Stomach (tissue), 9 donors: ENCODE measurements around the gene C1orf159. TPM values are rescaled to one million over a fixed set of nuclear protein-coding genes. Genes with fewer than 3 reads are reported as not detected.

Source experiments
- DNase-seq, 2 donors: peaks; one replicate each; pipeline versions ENCODE4 v3.0.0 to v3.0.0-alpha.2; 2013 to 2019
- H3K27ac ChIP-seq, 5 donors: fragments of 200-600 bp in 4 of 5; sonication (generic) in 4 of 5; one replicate each; pipeline ENCODE4 v1.5.1; 2013 to 2019; ENCODE audit warnings: mild to moderate bottlenecking in 1 of 5, moderate library complexity in 1 of 5
- H3K27me3 ChIP-seq, 3 donors: fragments of 200-600 bp; sonication (generic); one replicate each; pipeline ENCODE4 v1.5.1; 2017 to 2019; ENCODE audit warnings: mixed run types in 1 of 3
- H3K36me3 ChIP-seq, 4 donors: fragments of 200-600 bp; sonication (generic); 1 replicate in 3 of 4; 2 replicates in 1 of 4; pipeline ENCODE4 v1.5.1; 2016 to 2019
- H3K4me1 ChIP-seq, 4 donors: fragments of 200-600 bp; sonication (generic); one replicate each; pipeline ENCODE4 v1.5.1; 2016 to 2019
- H3K4me3 ChIP-seq, 4 donors: fragments of 200-600 bp; sonication (generic) in 3 of 4; one replicate each; pipeline ENCODE4 v1.5.1; 2016 to 2019; ENCODE audit warnings: mild to moderate bottlenecking in 1 of 4
- H3K9me3 ChIP-seq, 4 donors: fragments of 200-600 bp; sonication (generic); one replicate each; pipeline ENCODE4 v1.5.1; 2016 to 2019
- EP300 ChIP-seq: sonication (generic); formaldehyde crosslinking; IDR thresholded peaks from one replicate; pipeline ENCODE4 v1.6.1; 2017; ENCODE audit warnings: antibody characterized with exemption
- POLR2A ChIP-seq, 4 donors: fragments of 450-650 bp; IDR thresholded peaks; one replicate each; pipeline ENCODE4 v1.6.1; 2016; ENCODE audit warnings: antibody characterized with exemption in 4 of 4, control low read depth in 2 of 4, mild to moderate bottlenecking in 1 of 4, moderate library complexity in 1 of 4
- POLR2AphosphoS5 ChIP-seq, 3 donors: sonication (generic); formaldehyde crosslinking; IDR thresholded peaks; one replicate each; pipeline ENCODE4 v1.6.1; 2016; ENCODE audit warnings: antibody characterized with exemption in 3 of 3
- WGBS, 5 donors: extraction: QIAGEN DNeasy Blood & Tissue Kit in 3 of 5; methylation state at CpG; one replicate each; pipeline versions ENCODE4 v1.1.5 to v1.1.7; 2013 to 2018; 5-methylcytosine and 5-hydroxymethylcytosine counted together
- intact Hi-C: fragments of 100-400 bp; cut with DNase I; formaldehyde crosslinking; loops from one replicate; pipeline ENCODE4 v1.15.1; 2023; ENCODE audit warnings: low total_unique reads
- polyA plus RNA-seq, 3 donors: library from polyadenylated mRNA; stranded (reverse); fragments of 200-250 nt; gene quantifications; one replicate each; pipeline ENCODE4 v1.2.3, GENCODE V29; 2013
- total RNA-seq, 5 donors: library from RNA; depleted of rRNA; stranded (reverse); fragments of >200 nt; gene quantifications; one replicate each; pipeline versions ENCODE4 v1.1.0 to v1.2.3, GENCODE V29; 2014 to 2016
- TF ChIP-seq, protein P1 (sequence below), 7 experiments: fragments of 450-650 bp in 4 of 7; fragments of 200-600 bp in 3 of 7; sonication (generic) in 3 of 7; IDR thresholded peaks; one replicate each; pipeline ENCODE4 v1.5.1; 2016 to 2019; ENCODE audit warnings: antibody characterized with exemption in 7 of 7, control low read depth in 2 of 7, mild to moderate bottlenecking in 1 of 7
- donor health status: healthy with polysubstance abuse.
- donor health status: Bipolar disorder and iron deficiency.
- donor health status: healthy.

C1orf159 gene
- total and polyA plus RNA-seq, 8 donors: 10.2 to 67.0 (median 18.5) TPM

DNA sequence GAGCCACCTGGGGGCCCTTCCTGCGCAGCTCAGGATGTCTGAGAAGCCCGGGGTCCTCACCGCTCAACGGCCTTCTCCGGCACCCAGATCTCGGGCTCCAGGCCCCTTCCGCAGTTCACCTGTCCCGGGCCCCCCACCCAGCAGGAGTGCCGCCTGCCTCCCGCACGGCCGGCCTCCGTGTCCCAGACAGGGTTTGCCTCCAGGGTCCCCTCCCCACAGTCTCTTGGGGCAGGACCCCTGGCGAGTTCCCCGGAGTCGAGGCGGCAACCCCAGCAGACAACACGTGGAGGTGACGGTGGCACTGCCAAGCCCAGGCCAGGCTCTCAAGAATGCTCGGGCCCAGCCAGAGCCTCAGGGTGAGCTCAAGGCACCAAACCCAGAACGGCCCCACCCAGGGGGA is 35.4 kb upstream of the C1orf159 start:
- Histone ChIP-seq H3K36me3 (no peaks in the 10 kb centered on the region), H3K9me3 (no peaks in the 10 kb centered on the region), H3K4me1 (peaks cover 0 to 23% (median 10%) of the 10 kb centered on the region in 4 donors), H3K27me3 (no peaks in the 10 kb centered on the region), H3K27ac (peak overlapping the region in 2 of 5 donors; percentile 84 to 85), H3K4me3 (no peak overlapping the region)
- intact Hi-C loops: no loop called here
- 90 to 98% (median 91%) methylated on average over 8 to 21 of the region's 21 CpGs for WGBS, 5 donors
- no peak for TF ChIP-seq EP300
- TF ChIP-seq POLR2A (IDR thresholded peaks at IDR 0.05): no peak
- TF ChIP-seq, protein P1, sequence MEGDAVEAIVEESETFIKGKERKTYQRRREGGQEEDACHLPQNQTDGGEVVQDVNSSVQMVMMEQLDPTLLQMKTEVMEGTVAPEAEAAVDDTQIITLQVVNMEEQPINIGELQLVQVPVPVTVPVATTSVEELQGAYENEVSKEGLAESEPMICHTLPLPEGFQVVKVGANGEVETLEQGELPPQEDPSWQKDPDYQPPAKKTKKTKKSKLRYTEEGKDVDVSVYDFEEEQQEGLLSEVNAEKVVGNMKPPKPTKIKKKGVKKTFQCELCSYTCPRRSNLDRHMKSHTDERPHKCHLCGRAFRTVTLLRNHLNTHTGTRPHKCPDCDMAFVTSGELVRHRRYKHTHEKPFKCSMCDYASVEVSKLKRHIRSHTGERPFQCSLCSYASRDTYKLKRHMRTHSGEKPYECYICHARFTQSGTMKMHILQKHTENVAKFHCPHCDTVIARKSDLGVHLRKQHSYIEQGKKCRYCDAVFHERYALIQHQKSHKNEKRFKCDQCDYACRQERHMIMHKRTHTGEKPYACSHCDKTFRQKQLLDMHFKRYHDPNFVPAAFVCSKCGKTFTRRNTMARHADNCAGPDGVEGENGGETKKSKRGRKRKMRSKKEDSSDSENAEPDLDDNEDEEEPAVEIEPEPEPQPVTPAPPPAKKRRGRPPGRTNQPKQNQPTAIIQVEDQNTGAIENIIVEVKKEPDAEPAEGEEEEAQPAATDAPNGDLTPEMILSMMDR (IDR thresholded peaks at IDR 0.05): no peak
- TF ChIP-seq POLR2AphosphoS5 (IDR thresholded peaks at IDR 0.05): no peak
- no peak for DNase-seq

DNA sequence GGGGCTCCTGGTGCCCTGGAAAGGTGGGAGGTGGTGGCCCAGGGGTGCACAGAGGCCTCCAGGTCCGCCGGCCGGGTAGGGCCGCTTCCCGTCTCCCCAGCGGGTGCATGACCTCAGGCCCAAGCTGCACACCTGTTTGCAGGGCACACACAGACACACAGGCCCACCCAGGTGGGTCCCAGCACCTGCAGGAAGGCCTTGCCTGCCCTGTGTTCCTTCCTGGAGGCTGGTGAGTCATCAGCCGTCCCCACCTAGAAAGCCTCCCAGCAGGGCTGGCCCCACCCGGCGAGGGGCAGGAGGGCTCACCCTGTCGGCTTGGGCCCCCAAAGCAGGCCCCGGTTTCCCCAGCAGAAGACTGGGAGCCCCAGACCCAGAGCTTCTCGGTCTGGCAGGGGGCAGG is 34.2 kb upstream of the C1orf159 start:
- Histone ChIP-seq H3K36me3 (no peaks in the 10 kb centered on the region), H3K4me1 (peaks cover 4 to 30% (median 17%) of the 10 kb centered on the region in 4 donors), H3K27ac (peak overlapping the region; percentile 58 to 85 (median 70)), H3K4me3 (no peak overlapping the region), H3K27me3 (no peaks in the 10 kb centered on the region), H3K9me3 (no peaks in the 10 kb centered on the region)
- intact Hi-C loops: no loop called here
- peak; percentile 70 to 90 for DNase-seq
- TF ChIP-seq EP300 (no peak), POLR2AphosphoS5 (IDR thresholded peaks at IDR 0.05) (peak in 2 of 3 donors; percentile 23 to 85)
- TF ChIP-seq, protein P1 (IDR thresholded peaks at IDR 0.05): no peak
- 36 to 86% (median 55%) methylated on average over 2 to 12 of the region's 12 CpGs for WGBS, 5 donors

DNA sequence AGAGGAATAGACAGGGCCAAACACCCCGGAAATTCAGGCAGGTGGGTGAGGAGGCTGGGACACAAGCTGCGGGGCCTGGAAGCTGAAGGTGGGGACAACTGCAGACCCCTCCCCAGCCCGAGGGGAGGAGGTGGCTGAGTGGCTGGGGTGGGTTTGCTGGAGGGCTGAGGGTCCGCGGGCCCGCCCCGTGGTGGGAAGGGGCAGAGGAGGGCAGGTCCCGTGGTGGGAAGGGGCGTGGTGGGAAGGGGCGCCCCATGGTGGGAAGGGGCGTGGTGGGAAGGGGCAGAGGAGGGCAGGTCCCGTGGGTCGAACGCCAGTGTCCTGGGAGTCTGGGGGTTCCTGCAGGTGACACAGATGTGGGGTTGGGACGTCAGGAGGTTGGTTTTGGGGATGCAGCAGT is 33.5 kb upstream of the C1orf159 start:
- H3K27ac ChIP-seq: peak overlapping the region; percentile 58 to 85 (median 70)
- peaks cover 0 to 7% (median 0%) of the 10 kb centered on the region in 3 donors for H3K27me3 ChIP-seq
- DNase-seq: no peak
- no peak overlapping the region for H3K4me3 ChIP-seq
- no peaks in the 10 kb centered on the region for H3K9me3 ChIP-seq
- WGBS, 5 donors: 75 to 87% (median 79%) methylated on average over 9 to 15 of the region's 15 CpGs
- no peaks in the 10 kb centered on the region for H3K36me3 ChIP-seq
- TF ChIP-seq EP300 (no peak), POLR2AphosphoS5 (IDR thresholded peaks at IDR 0.05) (no peak), POLR2A (IDR thresholded peaks at IDR 0.05) (no peak)
- TF ChIP-seq, protein P1 (IDR thresholded peaks at IDR 0.05): no peak
- intact Hi-C loops: no loop called here
- peaks cover 11 to 37% (median 24%) of the 10 kb centered on the region in 4 donors for H3K4me1 ChIP-seq

DNA sequence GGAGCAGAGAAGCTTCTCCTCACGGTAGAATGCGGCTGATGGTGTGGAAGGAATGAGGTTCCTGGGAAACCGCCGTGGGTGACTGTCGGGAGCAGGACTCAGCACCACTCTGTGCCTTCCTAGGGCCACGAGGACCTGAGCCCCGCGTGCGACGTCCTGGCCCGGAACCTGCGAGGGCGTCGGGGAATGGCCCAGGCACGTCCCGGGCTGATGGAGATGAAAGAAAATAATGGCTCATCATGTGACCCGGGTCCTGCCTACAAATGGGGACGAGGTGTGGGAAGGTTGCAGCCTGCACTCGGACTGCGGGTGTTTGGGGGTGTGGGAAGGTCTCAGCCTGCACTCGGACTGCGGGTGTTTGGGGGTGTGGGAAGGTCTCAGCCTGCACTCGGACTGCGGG is 32.7 kb upstream of the C1orf159 start:
- 74 to 83% (median 79%) methylated on average over 23 to 24 of the region's 24 CpGs for WGBS, 5 donors
- Histone ChIP-seq H3K4me1 (peaks cover 18 to 44% (median 32%) of the 10 kb centered on the region in 4 donors), H3K27me3 (peaks cover 0 to 12% (median 0%) of the 10 kb centered on the region in 3 donors)

More for the DNA sequence above, 32.7 kb upstream of the C1orf159 start:
- Histone ChIP-seq H3K4me3 (no peak overlapping the region), H3K9me3 (no peaks in the 10 kb centered on the region), H3K36me3 (no peaks in the 10 kb centered on the region), H3K27ac (peak overlapping the region in 1 of 5 donors; percentile 14)
- intact Hi-C loops: no loop called here
- TF ChIP-seq, protein P1 (IDR thresholded peaks at IDR 0.05): no peak
- TF ChIP-seq EP300 (no peak), POLR2A (IDR thresholded peaks at IDR 0.05) (no peak), POLR2AphosphoS5 (IDR thresholded peaks at IDR 0.05) (no peak)
- no peak for DNase-seq
